ENCODE data around the gene CTSW. TPM values are rescaled to one million over a fixed set of nuclear protein-coding genes. Genes with fewer than 3 reads are reported as not detected.

The CTSW gene
- total RNA-seq, 4 donors from 2014 or later: 0.62 to 3.6 TPM; not detected in 2

DNA sequence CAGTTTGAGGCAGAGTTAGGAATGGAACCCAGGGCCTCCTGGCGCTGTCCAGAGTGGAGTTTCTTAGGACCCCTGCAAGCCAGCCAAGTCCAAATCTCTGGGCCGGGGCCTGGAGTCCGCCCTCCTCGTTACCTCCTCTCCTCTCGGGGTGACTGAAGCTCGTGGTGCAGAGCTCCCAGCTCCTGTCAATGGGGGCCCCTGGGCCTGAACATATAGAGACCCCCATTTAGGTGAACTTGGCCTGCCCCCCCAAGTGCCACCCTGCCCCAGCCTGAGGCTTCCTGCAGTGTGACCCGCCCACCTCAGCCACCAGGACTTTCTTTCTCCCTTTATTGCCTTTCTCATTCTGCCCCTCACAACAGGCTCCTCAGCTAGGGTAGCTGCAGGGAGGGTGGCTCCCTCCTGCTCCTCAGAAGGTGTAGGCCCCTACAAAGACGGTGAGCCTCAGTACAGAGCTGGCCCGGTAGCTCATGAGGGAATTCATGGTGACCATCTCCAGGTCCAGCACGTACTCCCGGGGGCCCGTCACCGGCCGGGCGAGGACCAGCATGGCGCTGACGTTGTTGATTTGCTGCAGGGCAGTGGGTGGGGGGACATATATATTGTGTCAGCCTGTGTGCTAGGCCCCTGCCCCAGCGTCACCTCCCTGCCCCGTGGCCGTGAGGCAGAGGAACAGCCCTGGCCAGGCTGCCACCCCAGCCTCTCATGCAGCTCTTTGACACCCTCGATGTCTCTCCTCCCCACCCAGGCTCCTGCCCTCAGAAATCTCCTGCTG is 12.9 kb upstream of the CTSW start:
- no peaks in the 10 kb centered on the region for H3K9me3 ChIP-seq
- H3K36me3 ChIP-seq: no peaks in the 10 kb centered on the region
- intact Hi-C loops (cut with DNase I; ENCODE audit: low total_unique reads): no loop called here
- H3K4me1 ChIP-seq: peaks cover 3 to 11% of the 10 kb centered on the region in 2 donors
- no peaks in the 10 kb centered on the region for H3K27me3 ChIP-seq
- no peak overlapping the region for H3K27ac ChIP-seq
- peak; percentile 15 to 16 for DNase-seq
- no peak overlapping the region for H3K4me3 ChIP-seq
- no peak for TF ChIP-seq POLR2A (IDR thresholded peaks at IDR 0.05)

DNA sequence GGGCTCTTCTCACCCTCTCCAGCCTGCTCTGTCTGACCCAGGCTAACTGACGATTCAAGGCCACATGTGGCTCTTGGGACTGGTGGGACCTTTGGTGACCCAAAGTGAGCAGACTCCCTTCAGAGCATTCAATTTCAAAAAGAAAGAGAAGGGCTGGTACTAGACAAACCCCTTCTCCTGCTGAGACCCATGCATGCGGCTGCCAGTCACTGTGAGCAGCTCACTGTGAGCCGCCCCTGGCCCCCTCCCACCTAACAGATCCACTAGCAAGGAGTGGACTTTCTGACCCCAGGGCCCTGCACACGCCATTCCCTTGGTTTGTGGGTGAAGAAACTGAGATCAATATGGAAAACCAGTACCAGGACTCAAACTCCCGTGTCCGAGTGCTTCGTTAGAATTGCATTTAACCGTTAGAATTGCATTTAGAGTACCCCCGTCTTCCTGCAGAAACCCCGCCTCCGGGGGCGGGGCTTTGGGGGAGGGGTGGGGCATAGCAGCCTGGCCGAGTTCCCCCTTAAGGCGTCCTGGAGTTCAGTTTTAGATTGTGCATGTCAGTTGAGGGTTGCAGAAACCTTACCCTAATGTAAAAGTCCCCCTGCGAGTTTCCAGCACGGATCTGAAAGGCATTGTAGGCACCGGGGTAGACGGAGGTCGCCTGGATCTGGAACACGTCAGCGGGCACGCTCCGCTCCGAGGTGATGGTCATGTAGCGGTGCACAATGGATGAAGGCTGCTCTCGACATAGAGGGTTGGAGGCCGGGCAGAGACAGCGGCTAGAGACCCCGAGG is 12.2 kb upstream of the CTSW start:
- peak in 1 of 2 donors; percentile 40 for DNase-seq
- Histone ChIP-seq H3K27me3 (no peaks in the 10 kb centered on the region), H3K4me3 (no peak overlapping the region), H3K9me3 (no peaks in the 10 kb centered on the region), H3K36me3 (no peaks in the 10 kb centered on the region), H3K27ac (no peak overlapping the region), H3K4me1 (peaks cover 0 to 8% of the 10 kb centered on the region in 2 donors)
- intact Hi-C loops (cut with DNase I; ENCODE audit: low total_unique reads): no loop called here
- TF ChIP-seq, protein P1, sequence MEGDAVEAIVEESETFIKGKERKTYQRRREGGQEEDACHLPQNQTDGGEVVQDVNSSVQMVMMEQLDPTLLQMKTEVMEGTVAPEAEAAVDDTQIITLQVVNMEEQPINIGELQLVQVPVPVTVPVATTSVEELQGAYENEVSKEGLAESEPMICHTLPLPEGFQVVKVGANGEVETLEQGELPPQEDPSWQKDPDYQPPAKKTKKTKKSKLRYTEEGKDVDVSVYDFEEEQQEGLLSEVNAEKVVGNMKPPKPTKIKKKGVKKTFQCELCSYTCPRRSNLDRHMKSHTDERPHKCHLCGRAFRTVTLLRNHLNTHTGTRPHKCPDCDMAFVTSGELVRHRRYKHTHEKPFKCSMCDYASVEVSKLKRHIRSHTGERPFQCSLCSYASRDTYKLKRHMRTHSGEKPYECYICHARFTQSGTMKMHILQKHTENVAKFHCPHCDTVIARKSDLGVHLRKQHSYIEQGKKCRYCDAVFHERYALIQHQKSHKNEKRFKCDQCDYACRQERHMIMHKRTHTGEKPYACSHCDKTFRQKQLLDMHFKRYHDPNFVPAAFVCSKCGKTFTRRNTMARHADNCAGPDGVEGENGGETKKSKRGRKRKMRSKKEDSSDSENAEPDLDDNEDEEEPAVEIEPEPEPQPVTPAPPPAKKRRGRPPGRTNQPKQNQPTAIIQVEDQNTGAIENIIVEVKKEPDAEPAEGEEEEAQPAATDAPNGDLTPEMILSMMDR (IDR thresholded peaks at IDR 0.05): no peak
- no peak for TF ChIP-seq POLR2A (IDR thresholded peaks at IDR 0.05)

DNA sequence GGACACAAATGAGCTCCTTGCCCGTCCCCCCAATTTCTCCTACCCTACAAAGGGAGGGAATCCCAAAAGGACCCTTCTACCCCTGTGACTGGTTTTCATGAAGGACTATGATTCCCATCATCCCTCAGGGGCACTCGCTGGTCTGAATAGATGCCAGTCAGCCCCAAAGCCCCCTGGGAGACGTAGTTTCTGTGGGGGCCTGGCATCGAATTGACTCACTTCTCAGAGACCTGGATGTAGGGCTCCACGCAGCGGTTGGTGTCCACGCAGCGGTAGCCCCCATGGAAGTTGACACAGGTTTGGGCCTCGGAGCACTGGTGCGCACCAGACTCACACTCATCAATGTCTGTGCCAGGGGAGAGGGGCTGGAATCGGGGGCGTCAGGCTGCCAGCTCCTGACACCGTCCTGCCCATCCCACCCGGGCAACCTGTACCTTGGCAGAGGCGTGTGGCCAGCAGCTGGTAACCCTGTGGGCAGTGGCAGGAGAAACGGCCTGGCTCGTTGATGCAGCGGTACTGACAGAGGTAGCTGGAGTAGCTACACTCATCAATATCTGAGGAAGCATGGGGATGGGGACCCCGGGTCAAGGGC is 11.5 kb upstream of the CTSW start:
- no peak overlapping the region for H3K27ac ChIP-seq
- DNase-seq: peak in 1 of 2 donors; percentile 42
- no peak overlapping the region for H3K4me3 ChIP-seq
- no peak for TF ChIP-seq POLR2A (IDR thresholded peaks at IDR 0.05)
- TF ChIP-seq, protein P1 (IDR thresholded peaks at IDR 0.05): no peak
- no peaks in the 10 kb centered on the region for H3K36me3 ChIP-seq
- no peaks in the 10 kb centered on the region for H3K27me3 ChIP-seq
- H3K9me3 ChIP-seq: no peaks in the 10 kb centered on the region
- intact Hi-C loops (cut with DNase I; ENCODE audit: low total_unique reads): no loop called here
- H3K4me1 ChIP-seq: peaks cover 0 to 8% of the 10 kb centered on the region in 2 donors

DNA sequence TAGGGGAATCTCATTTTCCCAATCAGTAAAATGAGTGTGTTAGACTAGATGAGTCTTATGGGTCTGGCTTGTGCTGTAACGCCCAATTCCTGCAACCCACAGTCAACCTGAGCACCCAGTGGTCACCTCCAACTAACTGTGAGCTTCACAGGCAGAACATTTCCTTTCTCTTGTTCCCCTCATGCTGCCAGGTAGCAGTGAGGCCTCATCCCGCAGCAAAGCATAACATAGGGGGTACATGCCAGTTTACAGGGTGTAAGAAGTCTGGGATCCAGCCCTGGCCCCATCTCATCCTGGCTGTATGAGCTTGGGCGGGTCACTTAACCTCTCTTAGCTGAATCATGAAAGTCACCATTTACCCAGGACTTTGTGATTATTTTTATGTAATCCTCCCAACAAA is 10.7 kb upstream of the CTSW start:
- Histone ChIP-seq H3K27ac (no peak overlapping the region), H3K9me3 (no peaks in the 10 kb centered on the region), H3K36me3 (no peaks in the 10 kb centered on the region), H3K27me3 (no peaks in the 10 kb centered on the region), H3K4me3 (no peak overlapping the region), H3K4me1 (peaks cover 0 to 8% of the 10 kb centered on the region in 2 donors)
- TF ChIP-seq, protein P1 (IDR thresholded peaks at IDR 0.05): no peak
- TF ChIP-seq POLR2A (IDR thresholded peaks at IDR 0.05): no peak
- intact Hi-C loops (cut with DNase I; ENCODE audit: low total_unique reads): no loop called here
- no peak for DNase-seq

DNA sequence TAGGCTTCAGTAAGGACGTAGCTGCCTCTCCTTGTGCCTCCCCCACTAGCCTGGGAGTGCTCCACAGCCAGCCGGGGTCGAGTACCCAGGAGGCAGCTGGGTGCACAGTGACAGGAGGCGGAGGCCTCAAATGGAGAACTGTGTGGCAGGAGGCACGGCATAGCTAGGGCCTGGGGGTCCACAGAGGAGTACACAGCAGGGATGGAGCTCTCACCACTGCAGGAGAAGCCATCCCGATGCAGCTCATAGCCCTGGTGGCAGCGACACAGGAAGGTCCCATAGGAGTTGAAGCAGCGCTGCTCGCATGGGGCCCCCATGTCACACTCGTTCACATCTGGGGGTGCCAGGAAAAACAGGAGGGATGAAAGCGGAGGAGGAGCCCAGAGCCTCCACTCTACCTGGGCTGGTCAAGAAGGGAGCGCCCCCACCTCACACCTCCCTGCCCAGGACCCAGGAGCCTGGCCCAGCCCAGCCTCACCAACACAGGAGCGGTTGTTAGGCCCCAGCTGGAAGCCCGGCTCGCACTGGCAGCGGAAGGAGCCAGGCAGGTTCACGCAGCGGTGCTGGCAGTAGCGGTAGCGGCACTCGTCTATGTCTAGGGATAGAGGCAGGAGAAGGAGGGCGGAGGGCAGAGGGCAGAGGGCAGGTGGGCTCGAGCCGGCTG is 9.9 kb upstream of the CTSW start:
- Histone ChIP-seq H3K9me3 (no peaks in the 10 kb centered on the region), H3K27me3 (no peaks in the 10 kb centered on the region), H3K4me1 (peaks cover 0 to 8% of the 10 kb centered on the region in 2 donors), H3K36me3 (no peaks in the 10 kb centered on the region), H3K27ac (peak overlapping the region in 1 of 2 donors; percentile 5), H3K4me3 (no peak overlapping the region)
- TF ChIP-seq POLR2A (IDR thresholded peaks at IDR 0.05): no peak
- TF ChIP-seq, protein P1 (IDR thresholded peaks at IDR 0.05): no peak
- intact Hi-C loops (cut with DNase I; ENCODE audit: low total_unique reads): no loop called here
- DNase-seq: no peak
